ENCODE data around the gene NELFCD. TPM values are rescaled to one million over a fixed set of nuclear protein-coding genes. Genes with fewer than 3 reads are reported as not detected.

NELFCD gene
- total and polyA plus RNA-seq, 9 of the 15 experiments (the other 6 are each of a cell fraction or from before 2014, with no cell fraction given) = 11.7 to 163 (median 96.5) TPM

DNA sequence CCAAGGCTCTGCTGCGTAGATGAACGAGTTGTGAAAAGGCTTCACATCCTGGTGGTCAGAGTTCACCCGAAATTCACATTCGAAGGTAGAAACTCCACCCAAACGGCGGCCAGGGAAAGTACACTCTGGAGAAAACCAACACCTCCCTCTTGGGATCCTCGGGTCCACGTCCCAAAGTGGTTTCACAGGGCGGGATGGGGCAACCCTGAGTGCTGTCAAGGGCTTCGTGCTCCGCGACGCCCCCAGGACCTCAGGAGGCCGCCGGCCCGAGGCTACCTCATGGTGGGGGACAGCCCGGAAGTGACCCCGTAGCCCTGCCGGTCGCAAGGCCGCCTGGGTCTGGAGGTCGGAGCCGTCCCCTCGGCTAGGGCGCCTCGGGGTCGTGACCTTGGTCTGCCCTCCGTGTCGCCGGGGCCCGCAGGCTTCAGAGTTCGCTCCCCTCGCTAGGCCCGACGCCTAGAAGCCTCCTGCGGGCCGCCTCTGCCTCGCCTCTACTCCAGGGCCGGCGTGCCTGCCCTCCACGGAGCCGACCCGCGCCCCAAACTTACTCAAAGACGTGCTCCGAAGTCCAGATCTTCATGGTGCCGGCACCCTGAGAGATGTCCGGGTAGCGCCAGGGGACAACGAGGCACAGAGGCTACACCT, 61.2 kb downstream of the NELFCD start, which contains the start of gene PRELID3B (continued):
- TF ChIP-seq, protein P1, sequence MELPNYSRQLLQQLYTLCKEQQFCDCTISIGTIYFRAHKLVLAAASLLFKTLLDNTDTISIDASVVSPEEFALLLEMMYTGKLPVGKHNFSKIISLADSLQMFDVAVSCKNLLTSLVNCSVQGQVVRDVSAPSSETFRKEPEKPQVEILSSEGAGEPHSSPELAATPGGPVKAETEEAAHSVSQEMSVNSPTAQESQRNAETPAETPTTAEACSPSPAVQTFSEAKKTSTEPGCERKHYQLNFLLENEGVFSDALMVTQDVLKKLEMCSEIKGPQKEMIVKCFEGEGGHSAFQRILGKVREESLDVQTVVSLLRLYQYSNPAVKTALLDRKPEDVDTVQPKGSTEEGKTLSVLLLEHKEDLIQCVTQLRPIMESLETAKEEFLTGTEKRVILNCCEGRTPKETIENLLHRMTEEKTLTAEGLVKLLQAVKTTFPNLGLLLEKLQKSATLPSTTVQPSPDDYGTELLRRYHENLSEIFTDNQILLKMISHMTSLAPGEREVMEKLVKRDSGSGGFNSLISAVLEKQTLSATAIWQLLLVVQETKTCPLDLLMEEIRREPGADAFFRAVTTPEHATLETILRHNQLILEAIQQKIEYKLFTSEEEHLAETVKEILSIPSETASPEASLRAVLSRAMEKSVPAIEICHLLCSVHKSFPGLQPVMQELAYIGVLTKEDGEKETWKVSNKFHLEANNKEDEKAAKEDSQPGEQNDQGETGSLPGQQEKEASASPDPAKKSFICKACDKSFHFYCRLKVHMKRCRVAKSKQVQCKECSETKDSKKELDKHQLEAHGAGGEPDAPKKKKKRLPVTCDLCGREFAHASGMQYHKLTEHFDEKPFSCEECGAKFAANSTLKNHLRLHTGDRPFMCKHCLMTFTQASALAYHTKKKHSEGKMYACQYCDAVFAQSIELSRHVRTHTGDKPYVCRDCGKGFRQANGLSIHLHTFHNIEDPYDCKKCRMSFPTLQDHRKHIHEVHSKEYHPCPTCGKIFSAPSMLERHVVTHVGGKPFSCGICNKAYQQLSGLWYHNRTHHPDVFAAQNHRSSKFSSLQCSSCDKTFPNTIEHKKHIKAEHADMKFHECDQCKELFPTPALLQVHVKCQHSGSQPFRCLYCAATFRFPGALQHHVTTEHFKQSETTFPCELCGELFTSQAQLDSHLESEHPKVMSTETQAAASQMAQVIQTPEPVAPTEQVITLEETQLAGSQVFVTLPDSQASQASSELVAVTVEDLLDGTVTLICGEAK (IDR thresholded peaks at IDR 0.05) = peak; percentile 45; the same call in 1 of the 2 replicates
- TF ChIP-seq, protein P1 (CRISPR knock-in tag; IDR thresholded peaks at IDR 0.05) = no peak
- TF ChIP-seq ZNF75A (CRISPR knock-in tag; IDR thresholded peaks at IDR 0.05) = no peak
- no peak for TF ChIP-seq ZNF445 (CRISPR knock-in tag; IDR thresholded peaks at IDR 0.05; ENCODE audit: low read depth)
- TF ChIP-seq SRSF7 (optimal IDR thresholded peaks at IDR 0.05; ENCODE audit: low read depth, low read length) = no peak
- no peak for TF ChIP-seq STAT5A (IDR thresholded peaks at IDR 0.05; ENCODE audit: borderline replicate concordance, low read length)
- no peak for TF ChIP-seq KLF10 (CRISPR knock-in tag; IDR thresholded peaks at IDR 0.05)
- 0 out of 2 replicates have a peak, but pooled peaks have one; percentile 65 for TF ChIP-seq NR1H2 (CRISPR knock-in tag; IDR thresholded peaks at IDR 0.05)
- no peak for TF ChIP-seq ZKSCAN1 (IDR thresholded peaks at IDR 0.05; ENCODE audit: low read depth, low read length)
- TF ChIP-seq MECOM (CRISPR knock-in tag; IDR thresholded peaks at IDR 0.05) = peak; percentile 45; the same call in 1 of the 2 replicates
- no peak for TF ChIP-seq CHD1 (IDR thresholded peaks at IDR 0.05; ENCODE audit: low read length)
- no peak for TF ChIP-seq ZFP30 (CRISPR knock-in tag; IDR thresholded peaks at IDR 0.05; ENCODE audit: borderline replicate concordance)
- no peak for TF ChIP-seq GATA2 (CRISPR knock-in tag; IDR thresholded peaks at IDR 0.05)
- TF ChIP-seq DDX20 (tag; IDR thresholded peaks at IDR 0.05; ENCODE audit: low read depth) = no peak
- TF ChIP-seq, protein P2, sequence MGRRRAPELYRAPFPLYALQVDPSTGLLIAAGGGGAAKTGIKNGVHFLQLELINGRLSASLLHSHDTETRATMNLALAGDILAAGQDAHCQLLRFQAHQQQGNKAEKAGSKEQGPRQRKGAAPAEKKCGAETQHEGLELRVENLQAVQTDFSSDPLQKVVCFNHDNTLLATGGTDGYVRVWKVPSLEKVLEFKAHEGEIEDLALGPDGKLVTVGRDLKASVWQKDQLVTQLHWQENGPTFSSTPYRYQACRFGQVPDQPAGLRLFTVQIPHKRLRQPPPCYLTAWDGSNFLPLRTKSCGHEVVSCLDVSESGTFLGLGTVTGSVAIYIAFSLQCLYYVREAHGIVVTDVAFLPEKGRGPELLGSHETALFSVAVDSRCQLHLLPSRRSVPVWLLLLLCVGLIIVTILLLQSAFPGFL (CRISPR knock-in tag; IDR thresholded peaks at IDR 0.05) = no peak
- TF ChIP-seq, protein P3, sequence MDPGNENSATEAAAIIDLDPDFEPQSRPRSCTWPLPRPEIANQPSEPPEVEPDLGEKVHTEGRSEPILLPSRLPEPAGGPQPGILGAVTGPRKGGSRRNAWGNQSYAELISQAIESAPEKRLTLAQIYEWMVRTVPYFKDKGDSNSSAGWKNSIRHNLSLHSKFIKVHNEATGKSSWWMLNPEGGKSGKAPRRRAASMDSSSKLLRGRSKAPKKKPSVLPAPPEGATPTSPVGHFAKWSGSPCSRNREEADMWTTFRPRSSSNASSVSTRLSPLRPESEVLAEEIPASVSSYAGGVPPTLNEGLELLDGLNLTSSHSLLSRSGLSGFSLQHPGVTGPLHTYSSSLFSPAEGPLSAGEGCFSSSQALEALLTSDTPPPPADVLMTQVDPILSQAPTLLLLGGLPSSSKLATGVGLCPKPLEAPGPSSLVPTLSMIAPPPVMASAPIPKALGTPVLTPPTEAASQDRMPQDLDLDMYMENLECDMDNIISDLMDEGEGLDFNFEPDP (CRISPR knock-in tag; IDR thresholded peaks at IDR 0.05) = no peak
- TF ChIP-seq SMARCA4 (IDR thresholded peaks at IDR 0.05) = no peak
- no peak for TF ChIP-seq MTF1 (CRISPR knock-in tag; IDR thresholded peaks at IDR 0.05; ENCODE audit: borderline replicate concordance)
- no peak for TF ChIP-seq PTRF (tag; IDR thresholded peaks at IDR 0.05)
